ENCODE measurements around the gene CORO2B.

Gene CORO2B

DNA sequence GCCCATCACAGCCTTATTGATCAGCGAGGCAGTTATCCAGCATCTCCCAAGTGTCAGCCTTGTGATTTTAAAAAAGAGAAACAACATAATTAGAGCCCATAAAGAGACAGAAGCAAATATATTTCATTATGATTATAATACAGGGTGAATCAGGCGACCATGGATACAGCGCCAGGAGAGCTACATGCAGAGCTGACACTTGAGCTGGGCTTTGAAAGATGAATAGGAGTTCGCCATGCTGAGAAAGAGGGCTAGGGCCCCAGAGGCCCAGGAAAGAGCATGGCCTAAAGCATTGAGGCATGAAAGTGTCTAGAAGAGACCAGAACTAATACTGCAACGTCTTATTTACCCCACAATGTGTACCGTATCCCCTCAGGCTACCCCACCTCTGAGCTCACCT lies 4.2 kb upstream of the CORO2B start:
- FAIRE-seq: no peak

GRCh38 chr15:68576235-68576892 lies 2.4 kb upstream of the CORO2B start:
- no peak for FAIRE-seq

DNA sequence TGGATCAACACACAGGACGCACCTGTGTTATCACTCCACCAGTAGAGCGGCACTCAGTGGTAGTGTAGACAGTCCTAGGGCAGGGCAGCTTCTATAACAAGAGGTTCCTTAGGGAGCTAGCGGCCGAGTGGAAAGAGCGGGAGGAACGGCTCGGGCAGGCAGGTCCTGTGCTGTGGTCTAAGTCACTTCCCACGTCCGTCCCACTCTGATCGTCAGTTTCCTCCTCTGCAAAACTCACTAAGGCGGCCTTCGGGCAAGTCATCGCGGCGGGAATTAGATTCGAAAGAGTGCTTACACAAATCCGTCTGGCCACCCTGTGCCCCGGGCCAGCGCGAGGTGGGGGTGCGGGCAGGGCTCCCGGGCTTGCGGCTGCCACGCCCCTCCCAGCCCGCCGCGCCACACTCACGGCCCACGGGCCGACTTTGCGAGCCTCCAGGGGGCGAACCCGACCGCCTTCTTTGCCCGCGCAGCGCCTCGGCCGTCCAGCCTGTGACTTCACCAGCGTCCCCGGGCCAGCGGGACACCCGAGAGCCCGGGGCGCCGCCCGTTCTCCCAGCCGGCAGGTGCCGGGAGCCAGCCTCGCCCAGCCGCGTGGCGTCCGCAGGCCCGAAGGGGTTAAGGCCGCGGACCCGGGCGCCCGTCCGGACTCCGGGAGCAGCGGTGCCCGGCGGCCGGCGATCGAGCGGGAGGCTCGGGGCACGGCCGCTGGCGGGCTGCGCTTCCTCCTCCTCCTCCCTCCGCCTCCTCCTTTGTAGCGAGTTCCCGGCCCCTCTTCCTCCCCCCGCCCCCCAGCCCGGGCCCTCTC lies 416 bp upstream of the CORO2B start:
- no peak for FAIRE-seq

GRCh38 chr15:68580026-68580882 lies 1.5 kb downstream of the CORO2B start:
- no peak for FAIRE-seq

GRCh38 chr15:68580883-68581155 lies 2.0 kb downstream of the CORO2B start:
- FAIRE-seq: no peak

GRCh38 chr15:68581725-68582124 lies 2.9 kb downstream of the CORO2B start:
- FAIRE-seq: no peak

DNA sequence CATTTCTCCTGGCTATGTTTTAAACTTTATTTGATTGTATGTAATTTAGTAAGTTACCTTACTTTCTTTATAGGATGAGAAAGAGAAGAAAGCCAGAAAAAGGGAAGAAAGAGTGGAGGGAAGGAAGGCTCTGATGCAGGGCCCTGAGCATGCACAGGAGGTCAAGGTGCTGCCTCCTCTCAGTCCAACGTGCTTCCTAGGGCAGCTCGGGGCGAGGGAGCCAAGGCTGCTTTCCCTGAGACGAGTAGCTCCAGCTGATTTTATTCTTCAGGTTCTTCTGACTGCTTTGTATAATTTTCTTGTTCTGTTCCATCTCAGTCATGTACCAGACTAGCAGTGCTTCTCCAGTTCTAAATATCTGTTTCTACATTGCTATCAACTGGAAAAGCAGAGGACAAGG lies 3.4 kb downstream of the CORO2B start:
- no peak for FAIRE-seq

DNA sequence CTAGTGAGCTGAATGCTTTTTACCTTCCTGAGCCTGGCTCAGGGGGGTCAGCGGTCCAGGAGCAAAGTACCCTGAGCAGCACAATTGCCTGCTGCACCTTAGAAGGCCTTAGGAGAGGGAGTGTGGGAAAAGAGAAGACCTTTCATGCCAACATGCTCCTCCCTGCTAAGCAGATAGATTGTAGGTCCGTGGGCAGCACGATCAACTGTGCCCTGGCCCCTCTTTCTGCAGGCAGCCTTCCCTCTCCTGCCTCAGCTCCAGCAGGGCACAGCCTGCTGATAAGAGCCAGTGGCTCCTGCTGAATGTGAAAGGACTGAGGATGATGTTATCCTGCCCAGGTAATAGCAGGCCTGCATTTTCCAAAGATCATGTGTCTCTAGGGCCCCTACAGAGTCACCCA lies 4.1 kb downstream of the CORO2B start:
- FAIRE-seq: no peak

GRCh38 chr15:68583321-68583720 lies 4.5 kb downstream of the CORO2B start:
- FAIRE-seq: no peak

DNA sequence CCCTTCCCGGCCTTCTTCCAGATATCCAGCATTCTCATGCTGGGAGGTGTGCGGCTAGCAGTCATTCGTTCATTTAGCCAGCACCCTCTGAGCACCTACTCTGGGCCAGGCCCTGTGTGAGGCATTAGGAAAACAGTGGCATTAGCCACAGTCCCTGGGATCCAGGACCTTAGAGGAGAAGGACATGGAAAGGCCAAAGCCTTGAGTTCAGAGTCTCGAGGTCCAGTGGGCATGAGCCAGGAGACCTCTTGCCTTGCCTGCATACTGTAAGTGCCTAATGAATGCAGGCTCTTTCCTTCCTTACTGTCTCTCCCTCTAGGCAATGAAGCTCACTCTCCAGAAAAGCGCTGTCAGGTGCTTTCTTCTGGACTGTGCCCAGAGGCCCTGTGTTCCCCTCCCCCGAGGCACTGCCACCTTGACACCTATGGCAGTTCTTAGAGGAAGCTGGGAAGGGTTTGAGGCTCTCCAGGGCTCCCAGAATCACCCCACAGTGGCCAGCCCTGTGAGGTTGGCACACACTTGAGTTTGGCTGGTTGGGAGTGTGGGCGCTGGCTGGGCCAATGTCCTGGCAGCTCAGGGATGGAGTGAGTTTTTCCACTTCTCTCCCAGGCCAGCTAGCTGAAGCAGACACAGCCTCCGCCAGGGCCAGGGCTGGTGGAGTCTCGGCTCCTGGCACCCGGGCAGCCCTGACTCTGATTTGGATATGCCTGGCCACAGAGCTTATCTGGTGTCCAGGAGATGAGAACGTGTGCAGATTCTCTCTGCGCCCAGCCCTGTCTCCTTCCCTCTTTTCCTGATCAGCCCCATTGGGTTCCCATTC lies 5.4 kb downstream of the CORO2B start:
- no peak for FAIRE-seq

GRCh38 chr15:68584756-68585573 lies 6.2 kb downstream of the CORO2B start:
- FAIRE-seq: no peak

DNA sequence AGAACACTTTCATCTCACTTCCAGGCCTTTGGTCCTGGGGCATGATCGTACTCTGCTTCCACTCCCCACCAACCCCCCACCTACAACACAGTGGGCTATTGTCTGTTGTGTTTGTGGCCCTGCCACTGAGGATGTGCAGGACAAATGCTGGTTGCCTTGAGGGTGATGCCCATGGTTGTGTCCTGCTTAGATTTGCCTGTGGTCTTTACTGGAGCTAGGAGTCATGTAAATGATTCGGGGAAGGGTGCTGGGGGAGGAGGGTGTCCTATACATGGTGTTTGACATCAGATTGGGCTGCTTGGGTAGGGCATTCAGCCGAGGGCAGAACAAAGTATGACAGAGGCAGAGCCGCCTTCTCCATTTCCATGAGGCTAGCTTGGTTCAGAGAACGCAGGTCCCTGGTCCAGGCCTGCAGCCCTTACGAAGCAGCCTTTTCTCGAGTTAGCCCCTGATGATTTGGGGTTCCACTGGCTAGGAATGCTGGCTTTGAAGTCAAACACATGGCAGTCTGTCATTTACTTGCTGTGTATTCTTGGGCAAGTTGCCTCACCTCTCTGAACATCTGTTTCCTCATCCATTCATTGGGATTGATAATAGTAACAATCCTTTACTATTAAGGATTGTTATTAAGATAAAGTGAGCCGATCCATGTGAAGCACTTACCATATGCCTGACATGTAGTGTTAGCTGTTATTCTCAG lies 6.9 kb downstream of the CORO2B start:
- no peak for FAIRE-seq

- no peak for FAIRE-seq
Measured at GRCh38 chr15:68586274-68586961, 7.6 kb downstream of the CORO2B start.

DNA sequence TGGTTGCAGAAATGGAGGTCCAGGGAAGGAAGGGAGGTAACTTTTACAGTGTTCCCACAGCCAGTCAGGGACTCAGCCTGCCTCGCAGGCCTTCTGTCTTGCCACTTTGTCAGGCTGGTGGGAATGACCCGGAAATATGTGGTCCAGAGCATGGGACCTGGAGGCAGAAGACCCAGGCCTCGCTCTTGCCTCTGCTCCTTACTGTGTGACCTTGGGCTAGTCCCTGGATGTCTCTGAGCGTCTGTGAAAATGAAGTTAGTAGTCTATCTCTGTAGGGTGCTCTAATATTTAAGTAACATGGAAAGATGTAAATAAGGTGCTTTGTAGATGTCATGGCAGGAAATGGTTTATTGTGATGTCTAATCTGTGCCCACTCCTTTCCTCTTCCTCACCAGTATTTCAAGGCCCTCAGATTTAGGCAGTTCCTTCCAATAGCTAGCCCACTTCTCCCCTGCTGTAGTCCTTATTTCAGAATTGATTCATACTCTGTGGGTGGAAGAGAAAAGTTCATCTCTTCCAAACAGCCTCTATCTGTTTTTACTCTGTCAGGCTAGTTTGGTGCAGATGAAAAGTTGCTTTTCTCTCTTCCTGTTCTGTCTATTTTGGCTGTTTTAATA lies 9.1 kb downstream of the CORO2B start:
- FAIRE-seq: no peak

DNA sequence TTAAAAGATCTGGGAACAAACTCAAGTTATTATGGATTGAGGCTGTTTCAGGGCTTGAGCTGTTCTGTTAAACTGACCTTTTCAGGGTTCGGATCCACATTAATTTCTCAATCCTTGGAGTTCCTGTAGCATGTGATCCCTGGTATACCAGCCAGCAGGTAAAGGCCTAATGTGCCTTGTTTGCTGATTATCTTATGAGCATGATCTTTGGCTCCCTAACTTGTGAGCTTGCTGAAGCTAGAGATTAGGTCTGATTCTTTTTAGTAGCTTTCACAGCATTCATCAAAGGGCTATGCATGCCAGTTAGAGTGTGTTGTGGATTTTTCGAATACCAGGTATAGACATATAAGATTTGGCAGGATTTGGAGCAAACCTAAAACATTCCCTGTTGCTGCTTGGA lies 10.3 kb downstream of the CORO2B start:
- no peak for FAIRE-seq

DNA sequence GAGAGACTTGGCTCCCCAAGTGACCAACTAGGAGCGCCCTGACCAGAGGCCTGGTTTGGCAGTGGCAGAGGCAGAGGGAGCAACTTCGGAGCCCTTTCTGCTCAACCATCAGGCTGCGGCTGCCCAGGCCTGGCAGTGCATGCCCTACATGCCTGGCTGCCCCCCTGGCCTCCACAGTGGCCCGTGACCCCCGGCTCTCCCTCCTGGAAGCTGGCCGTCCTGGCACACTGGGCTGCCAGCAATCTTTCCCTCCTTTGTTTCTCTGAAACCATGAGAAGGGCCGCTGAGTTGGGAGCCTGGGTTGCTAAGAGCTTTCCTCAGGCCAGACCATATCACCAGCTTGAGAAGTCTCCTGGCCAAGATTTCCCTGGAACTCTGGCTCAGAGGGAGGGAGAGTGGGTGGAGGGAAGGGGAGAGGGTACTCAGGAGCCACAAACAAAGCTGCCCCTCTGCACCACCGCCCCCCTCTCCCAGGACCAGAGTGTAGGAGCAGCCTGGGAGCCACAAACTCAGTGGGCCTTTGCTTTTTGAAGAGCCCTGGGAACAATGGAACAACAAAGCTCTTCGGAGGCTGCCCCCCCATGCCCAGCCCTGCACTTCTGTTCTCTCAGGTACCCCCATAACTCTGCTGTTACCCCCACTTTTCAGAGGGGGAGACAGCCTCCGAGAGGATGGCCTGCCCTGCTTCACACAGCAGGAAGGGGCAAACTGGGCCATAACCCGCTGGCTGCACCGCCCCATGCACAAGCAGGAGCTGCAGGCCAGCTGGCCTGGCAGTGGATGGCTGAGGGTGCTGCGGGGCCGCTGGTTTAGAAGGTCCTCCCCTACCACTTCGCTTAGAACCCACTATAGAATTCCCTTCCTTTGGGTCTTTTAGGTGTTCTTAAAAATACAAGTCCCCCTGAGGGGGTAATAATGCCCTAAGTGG lies 11.3 kb downstream of the CORO2B start:
- FAIRE-seq: no peak

DNA sequence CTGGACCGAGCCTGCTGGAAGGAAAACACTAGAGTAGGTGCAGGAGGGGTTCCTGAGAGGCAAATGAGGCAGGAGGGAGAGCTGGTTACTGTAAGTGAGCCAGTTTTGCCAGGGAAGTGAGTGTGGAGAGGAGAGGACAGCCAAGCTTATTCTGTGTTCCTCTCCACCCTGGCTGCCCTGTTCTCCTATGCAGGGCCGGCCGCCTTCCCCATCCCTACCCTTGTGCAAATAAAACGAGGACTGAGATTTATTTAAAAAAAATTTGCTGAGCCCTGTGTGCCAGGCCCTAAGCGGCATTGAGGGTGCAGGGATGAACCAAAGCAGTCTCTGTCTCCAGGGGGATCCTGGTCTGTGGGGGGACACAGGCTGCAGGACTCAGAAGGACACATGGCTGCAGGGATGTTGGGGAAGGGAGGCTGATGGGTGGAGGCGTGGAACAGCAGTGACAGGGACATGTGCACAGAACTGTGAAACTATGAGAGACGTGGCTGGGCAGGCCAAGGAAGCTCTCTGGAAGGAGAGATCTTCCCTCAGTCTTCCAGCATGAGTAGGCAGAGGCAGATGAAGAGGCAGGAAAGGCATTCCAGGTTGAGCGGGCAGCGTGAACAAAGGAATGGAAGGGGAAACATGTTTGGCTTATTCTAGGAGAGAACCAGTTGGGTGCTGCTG lies 12.1 kb downstream of the CORO2B start:
- FAIRE-seq: no peak

- FAIRE-seq: no peak
Measured at GRCh38 chr15:68592054-68592453, 13.3 kb downstream of the CORO2B start.

DNA sequence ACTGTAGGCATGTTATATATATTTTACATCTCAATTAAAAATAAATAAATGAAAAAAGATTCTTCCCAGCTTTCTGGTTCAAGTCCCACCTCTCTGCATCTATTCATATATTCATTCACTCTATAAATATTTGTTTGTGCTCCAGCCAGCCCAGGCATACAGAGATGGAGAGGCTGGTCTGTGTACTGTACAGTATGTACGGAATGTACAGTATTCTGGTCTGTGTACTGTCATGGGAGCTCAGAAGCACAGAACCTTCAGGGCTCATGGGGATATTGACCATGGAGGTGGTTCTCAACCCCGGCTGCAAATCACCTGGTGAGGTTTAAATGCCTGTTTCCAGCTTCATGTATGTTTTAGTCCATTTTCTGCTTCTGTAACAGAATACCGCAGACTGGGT lies 13.8 kb downstream of the CORO2B start:
- FAIRE-seq: no peak

All from TTC549 (cell line).